HepG2 (cell line): ENCODE measurements around the gene BHLHE23. TPM values are rescaled to one million over a fixed set of nuclear protein-coding genes. Genes with fewer than 3 reads are reported as not detected.

Experiments used
- ATAC-seq: fragments of 200-7000 bp; cut with Tn5 transposase; 3 replicates; pipeline ENCODE4 v1.9.1; 2020; ENCODE audit warnings: mild to moderate bottlenecking, moderate library complexity
- BruUV-seq: library from RNA; stranded (reverse); fragments of 400-500 nt; replicated peaks from 2 replicates; lab custom pipeline; 2021; lab: Mats Ljungman, UMichigan
- CTCF ChIA-PET: fragments of 300-600 bp; formaldehyde crosslinking; extraction: SDS; loops from one replicate; lab custom pipeline; 2021; ENCODE audit warnings: low total read pairs, inconsistent platforms, low intra/inter-chr PET ratio; lab: Yijun Ruan, JAX
- POLR2A ChIA-PET: fragments of 350-600 bp; sonication (Branson Sonifier 250); formaldehyde crosslinking; loops from one replicate; lab custom pipeline; 2020; ENCODE audit warnings: antibody characterized with exemption, inconsistent platforms; lab: Yijun Ruan, JAX
- DNase-seq: peaks from one replicate; pipeline ENCODE4 v3.0.0-alpha.2; 2015; ENCODE audit warnings: low spot score
- FAIRE-seq: peaks from 3 replicates; lab custom pipeline; 2011; peaks lifted over from hg19 to GRCh38; lab: Jason Lieb, UNC
- H2AFZ ChIP-seq: one replicate; pipeline ENCODE4 v1.6.1; 2011; ENCODE audit warnings: low read length, inconsistent platforms
- H3K27ac ChIP-seq: fragments of 300-600 bp; 3 replicates; pipeline ENCODE4 v1.8.0; 2011; ENCODE audit warnings: mixed run types, mild to moderate bottlenecking, mixed read lengths, low read length, inconsistent platforms; ENCODE audit not compliant: insufficient read depth; ENCODE audit errors: extremely low read length
- H3K27me3 ChIP-seq, 2 experiments: fragments of 200-600 bp in 1 of 2; 2 replicates in 1 of 2; 3 replicates in 1 of 2; pipeline versions ENCODE4 v1.6.0 to v1.8.0; 2011; ENCODE audit warnings: low read length in 2 of 2, mild to moderate bottlenecking in 2 of 2, moderate library complexity in 2 of 2, inconsistent platforms in 1 of 2; ENCODE audit not compliant: insufficient read depth in 2 of 2, control insufficient read depth in 1 of 2
- H3K36me3 ChIP-seq, 2 experiments: fragments of 200-600 bp in 1 of 2; replicated peaks in 1 of 2; 2 replicates in 1 of 2; 3 replicates in 1 of 2; pipeline versions ENCODE4 v1.5.1 to v1.8.0; 2011; ENCODE audit warnings: low read length in 2 of 2, inconsistent platforms in 1 of 2; ENCODE audit not compliant: insufficient read depth in 2 of 2, control insufficient read depth in 1 of 2
- H3K4me1 ChIP-seq: 2 replicates; pipeline ENCODE4 v1.5.1; 2012; ENCODE audit warnings: low read length, inconsistent platforms; ENCODE audit not compliant: insufficient read depth
- H3K4me2 ChIP-seq: 2 replicates; pipeline ENCODE4 v1.6.0; 2011; ENCODE audit warnings: low read depth, low read length, inconsistent platforms
- H3K4me3 ChIP-seq, 3 experiments: fragments of 200-600 bp in 1 of 3; sonication (generic), shearing (Covaris generic) in 1 of 3; replicated peaks in 1 of 3; 2 replicates each; pipeline ENCODE4 v1.5.1; 2011 to 2016; ENCODE audit warnings: low read length in 3 of 3, inconsistent platforms in 2 of 3, low read depth in 2 of 3, mild to moderate bottlenecking in 2 of 3, control low read depth in 1 of 3, mixed read lengths in 1 of 3; ENCODE audit not compliant: insufficient read depth in 1 of 3
- H3K79me2 ChIP-seq: one replicate; pipeline ENCODE4 v1.6.1; 2011; ENCODE audit warnings: low read length, inconsistent platforms; ENCODE audit not compliant: insufficient read depth
- H3K9ac ChIP-seq: 2 replicates; pipeline ENCODE4 v1.6.0; 2011; ENCODE audit warnings: mild to moderate bottlenecking, low read depth, low read length, inconsistent platforms; ENCODE audit not compliant: insufficient read depth
- H3K9me3 ChIP-seq: 2 replicates; pipeline ENCODE4 v1.5.1; 2012; ENCODE audit warnings: mild to moderate bottlenecking, low read length
- H4K20me1 ChIP-seq: 2 replicates; pipeline ENCODE4 v1.6.0; 2011; ENCODE audit warnings: inconsistent platforms, mild to moderate bottlenecking, low read length, moderate library complexity; ENCODE audit not compliant: insufficient read depth
- CHD4 ChIP-seq: fragments of 200-600 bp; sonication (generic); IDR thresholded peaks from 2 replicates; pipeline ENCODE4 v1.7.0; 2017; ENCODE audit warnings: mild to moderate bottlenecking, low read length, borderline replicate concordance
- MTF2 ChIP-seq: sonication (generic); formaldehyde crosslinking; IDR thresholded peaks from 2 replicates; pipeline ENCODE4 v1.5.0; 2020; ENCODE audit warnings: missing genetic modification reagents, borderline replicate concordance
- MYNN ChIP-seq: sonication (generic); formaldehyde crosslinking; IDR thresholded peaks from 2 replicates; pipeline ENCODE4 v1.4.0; 2020; ENCODE audit warnings: mild to moderate bottlenecking, low read depth, missing genetic modification reagents
- ZFP36 ChIP-seq: fragments of 150-350 bp; IDR thresholded peaks from 2 replicates; pipeline ENCODE4 v1.6.1; 2018; ENCODE audit warnings: borderline replicate concordance, low read length, low read depth; ENCODE audit not compliant: partially characterized antibody
- ZNF432 ChIP-seq: sonication (generic); formaldehyde crosslinking; IDR thresholded peaks from 2 replicates; pipeline ENCODE4 v1.5.0; 2020; ENCODE audit warnings: missing genetic modification reagents, mild to moderate bottlenecking, borderline replicate concordance
- ZNF557 ChIP-seq: sonication (generic); formaldehyde crosslinking; IDR thresholded peaks from 2 replicates; pipeline ENCODE4 v1.4.0; 2020; ENCODE audit warnings: missing genetic modification reagents
- ZNF766 ChIP-seq: sonication (generic); formaldehyde crosslinking; IDR thresholded peaks from 2 replicates; pipeline ENCODE4 v1.5.0; 2020; ENCODE audit warnings: missing genetic modification reagents, borderline replicate concordance
- ZNF768 ChIP-seq: sonication (generic); formaldehyde crosslinking; IDR thresholded peaks from 2 replicates; pipeline ENCODE4 v1.4.0; 2020; ENCODE audit warnings: missing genetic modification reagents
- WGBS: methylation state at CpG from one replicate; pipeline ENCODE4 v1.1.6; 2017; ENCODE audit warnings: low lambda C conversion rate; 5-methylcytosine and 5-hydroxymethylcytosine counted together
- in situ Hi-C: cut with HindIII; loops from 2 replicates; pipeline ENCODE4 v1.10.0; 2017; ENCODE audit warnings: low pct_unique_long_range_greater_than_20kb; ENCODE audit not compliant: extremely low pct_ligation_motif_present
- intact Hi-C: fragments of 100-400 bp; cut with micrococcal nuclease; formaldehyde crosslinking; loops from one replicate; pipeline ENCODE4 v1.10.0; 2022; ENCODE audit not compliant: unreplicated experiment
- polyA plus RNA-seq, 8 experiments: library from polyadenylated mRNA; depleted of rRNA in 3 of 8; stranded (reverse) in 7 of 8; unstranded in 1 of 8; fragments of >200 nt; fragmentation: Illumina TruSeq in 4 of 8; extraction: Trizol in 4 of 8; gene quantifications; 2 replicates each; pipeline versions ENCODE4 v1.2.1 to v1.2.3, GENCODE V29; 2011 to 2016; ENCODE audit warnings: low read depth in 4 of 8, missing spikeins in 1 of 8, mixed read lengths in 1 of 8; ENCODE audit not compliant: insufficient read depth in 1 of 8
- total RNA-seq, 5 experiments: library from RNA; depleted of rRNA; stranded (reverse); fragments of >200 nt; fragmentation: Illumina TruSeq; extraction: Trizol; gene quantifications; 2 replicates each; pipeline ENCODE4 v1.2.3, GENCODE V29; 2016; ENCODE audit warnings: low read depth in 1 of 5
- TF ChIP-seq, protein P1 (sequence below): sonication (generic); formaldehyde crosslinking; IDR thresholded peaks from 2 replicates; pipeline ENCODE4 v1.4.0; 2020; ENCODE audit warnings: missing genetic modification reagents; ENCODE audit errors: not compliant biosample characterization

The BHLHE23 gene
- total and polyA plus RNA-seq, 2 of the 13 experiments (the other 11 are each of a cell fraction or from before 2014, with no cell fraction given): not detected

DNA sequence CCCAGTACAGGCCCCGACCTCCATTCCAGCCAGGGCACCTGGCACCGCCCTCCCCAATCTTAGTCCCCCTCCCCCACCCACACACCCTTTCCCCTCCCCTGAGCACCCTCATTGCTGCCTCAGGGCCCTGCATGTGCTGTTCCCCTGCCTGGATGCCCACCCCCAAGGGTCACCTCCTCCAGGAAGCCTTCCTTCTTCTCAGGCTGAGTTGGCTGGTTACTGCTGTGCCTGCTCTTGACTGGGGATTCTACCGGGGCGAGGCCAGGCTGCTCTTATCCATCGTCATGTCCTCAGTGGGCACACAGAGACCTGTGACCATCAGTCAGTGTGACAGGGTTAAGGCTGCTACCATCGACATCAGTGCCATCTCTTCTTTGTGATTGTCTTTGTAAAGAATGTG is 23.6 kb downstream of the BHLHE23 start:
- 8% methylated on average over 6 of the region's 6 CpGs for WGBS
- FAIRE-seq (no peak), ATAC-seq (no peak), DNase-seq (no peak)
- TF ChIP-seq ZNF766 (CRISPR knock-in tag) (no peak), MTF2 (CRISPR knock-in tag) (0 out of 2 replicates have a peak, but pooled peaks have one; percentile 56), ZNF768 (no peak), ZNF557 (no peak), ZNF432 (CRISPR knock-in tag) (no peak), CHD4 (no peak), MYNN (no peak), ZFP36 (peak; percentile 10)
- TF ChIP-seq, protein P1, sequence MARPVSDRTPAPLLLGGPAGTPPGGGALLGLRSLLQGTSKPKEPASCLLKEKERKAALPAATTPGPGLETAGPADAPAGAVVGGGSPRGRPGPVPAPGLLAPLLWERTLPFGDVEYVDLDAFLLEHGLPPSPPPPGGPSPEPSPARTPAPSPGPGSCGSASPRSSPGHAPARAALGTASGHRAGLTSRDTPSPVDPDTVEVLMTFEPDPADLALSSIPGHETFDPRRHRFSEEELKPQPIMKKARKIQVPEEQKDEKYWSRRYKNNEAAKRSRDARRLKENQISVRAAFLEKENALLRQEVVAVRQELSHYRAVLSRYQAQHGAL: no peak
- no TSS peak for BruUV-seq
- POLR2A ChIA-PET: no interaction called here
- intact Hi-C loops (no loop called here), in situ Hi-C loops (no loop called here)
- H3K9me3 ChIP-seq: no peaks in the 10 kb centered on the region
- H3K27me3 ChIP-seq: peaks cover 58 to 93% of the 10 kb centered on the region in 2 experiments
- no peak overlapping the region for H3K4me3 ChIP-seq
- CTCF ChIA-PET: no interaction called here
- no peaks in the 10 kb centered on the region; the same call in 1 of the 2 replicates for H4K20me1 ChIP-seq
- no peak overlapping the region for H3K4me2 ChIP-seq
- no peaks in the 10 kb centered on the region for H3K4me1 ChIP-seq
- no peaks in the 10 kb centered on the region for H3K79me2 ChIP-seq
- H3K36me3 ChIP-seq: no peaks in the 10 kb centered on the region
- no peak overlapping the region for H3K9ac ChIP-seq
- no peak overlapping the region for H3K27ac ChIP-seq
- no peak overlapping the region for H2AFZ ChIP-seq
